ENCODE data around the gene VAV2.

- TF ChIP-seq CTCF (IDR thresholded peaks at IDR 0.05) (no peak), POLR2A (IDR thresholded peaks at IDR 0.05; ENCODE audit: low read length) (no peak), JUNB (IDR thresholded peaks at IDR 0.05) (no peak)
Observed at GRCh38 chr9:134030821-134031470, 38.8 kb upstream of the VAV2 start.

Data from A549 (cell line).